ENCODE results near the gene PACSIN1. TPM values are rescaled to one million over a fixed set of nuclear protein-coding genes. Genes with fewer than 3 reads are reported as not detected.

The PACSIN1 gene
- total RNA-seq, 1 experiment from 2014 or later, result 7.0 TPM

- H3K56ac ChIP-seq (ENCODE audit: insufficient read length, low read depth, low read length), result no peak overlapping the region
- no peak overlapping the region for H3K23ac ChIP-seq (ENCODE audit: insufficient read length, low read depth, low read length)
- WGBS (ENCODE audit: extremely low coverage, insufficient read length, low lambda C conversion rate), result no CpG with 5 or more reads among the region's 10 CpGs
- Mint-ChIP-seq H3K36me3 (ENCODE audit: insufficient read depth in 1 of 3, low read depth in 3 of 3) (peaks cover 2 to 9% (median 4%) of the 10 kb centered on the region in 3 experiments; a peak in 4 of 7 replicates), H3K27ac (peak overlapping the region in 2 of 3 experiments; percentile 1 to 19; a peak in 1 of 7 replicates), H3K4me3 (no peak overlapping the region), H3K4me1 (peaks cover 0 to 2% of the 10 kb centered on the region in 2 experiments; a peak in 1 of 4 replicates), H3K9me3 (peaks cover 25% of the 10 kb centered on the region in 2 experiments), H3K27me3 (ENCODE audit: low read depth) (no peaks in the 10 kb centered on the region)
- no peaks in the 10 kb centered on the region for H3K4me1 ChIP-seq (ENCODE audit: insufficient read depth, low read length)
- no peak overlapping the region for H2AK5ac ChIP-seq (ENCODE audit: insufficient read length, low read length)
- no peak overlapping the region for H3K18ac ChIP-seq (ENCODE audit: insufficient read length, low read depth, low read length)
- H2BK15ac ChIP-seq (ENCODE audit: low read depth, low read length), result no peak overlapping the region
- no peaks in the 10 kb centered on the region for H4K20me1 ChIP-seq (ENCODE audit: control insufficient read depth, insufficient read depth, insufficient read length)
- no peak overlapping the region for H2BK120ac ChIP-seq (ENCODE audit: low read depth, low read length, poor library complexity, severe bottlenecking)
- H4K91ac ChIP-seq (ENCODE audit: insufficient read length, low read depth, low read length), result no peak overlapping the region
- H3K79me2 ChIP-seq (ENCODE audit: insufficient read depth, low read length), result no peaks in the 10 kb centered on the region
- no peaks in the 10 kb centered on the region for H3K27me3 ChIP-seq (ENCODE audit: insufficient read depth, low read length)
- DNase-seq, result no peak
- H3K27ac ChIP-seq (ENCODE audit: insufficient read length, low read depth, low read length), result no peak overlapping the region
- no peak overlapping the region for H4K8ac ChIP-seq (replicated peaks; ENCODE audit: insufficient read length, low read depth, low read length)
- TF ChIP-seq CTCF (conservative IDR thresholded peaks at IDR 0.05), result no peak
- no peak overlapping the region for H4K5ac ChIP-seq (ENCODE audit: insufficient read length, low read depth, low read length)
- no peaks in the 10 kb centered on the region for H3K23me2 ChIP-seq (ENCODE audit: insufficient read length, low read depth, low read length, poor library complexity, severe bottlenecking)
- no peak overlapping the region for H2BK12ac ChIP-seq (ENCODE audit: insufficient read length, low read depth, low read length)
- H2BK5ac ChIP-seq (ENCODE audit: insufficient read length, low read length), result no peak overlapping the region
- no peak overlapping the region for H3K4me2 ChIP-seq (ENCODE audit: insufficient read depth, insufficient read length, low read length)
- H3K79me1 ChIP-seq (ENCODE audit: insufficient read depth, low read depth, low read length, poor library complexity, severe bottlenecking), result no peaks in the 10 kb centered on the region
- H3K9ac ChIP-seq (ENCODE audit: extremely low read depth, insufficient read length, low read length), result no peak overlapping the region
- H3K4ac ChIP-seq (ENCODE audit: low read depth, low read length), result no peak overlapping the region
- H3T11ph ChIP-seq (ENCODE audit: low read length), result no peak overlapping the region
- H2AFZ ChIP-seq (ENCODE audit: low read length), result no peak overlapping the region
- no peak overlapping the region for H2BK20ac ChIP-seq (ENCODE audit: low read depth, low read length, poor library complexity, severe bottlenecking)
- no peaks in the 10 kb centered on the region for H3K9me3 ChIP-seq (ENCODE audit: control insufficient read depth, low read depth, low read length)
- no peak overlapping the region for H3K14ac ChIP-seq (ENCODE audit: insufficient read depth, low read length)
Measured at GRCh38 chr6:34497411-34497810, 31.5 kb downstream of the PACSIN1 start.
